ENCODE measurements around the gene CEP57L1. TPM values are rescaled to one million over a fixed set of nuclear protein-coding genes. Genes with fewer than 3 reads are reported as not detected.
"Not testable (repeated sequence)": the region's sequence is repeated elsewhere in the genome, so short reads cannot be mapped to it uniquely, and the experiment has no call there.

The CEP57L1 gene
- total and polyA plus RNA-seq, 2 experiments from 2014 or later, result 20.6 to 25.6 TPM

DNA sequence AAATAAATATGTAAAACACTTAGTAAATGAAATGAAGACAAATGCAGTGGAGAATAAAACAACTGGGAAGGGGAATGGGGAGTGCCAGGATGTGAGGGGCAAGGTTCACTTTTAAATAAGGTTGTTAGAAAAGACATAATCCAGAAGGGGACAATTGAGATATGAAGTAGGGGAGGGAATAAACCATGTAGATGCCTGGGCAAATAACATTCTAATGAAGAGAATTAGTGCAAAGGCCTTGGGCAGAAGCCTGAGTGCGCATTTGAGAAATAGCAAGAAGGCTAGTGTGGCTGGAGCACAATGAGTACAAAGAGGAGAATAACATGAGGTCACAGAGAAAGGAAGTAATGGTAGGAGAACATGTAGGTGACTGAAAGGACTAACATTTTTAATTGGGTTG, 2.4 kb downstream of the CEP57L1 start:
- Histone ChIP-seq H3K4me3 (no peak overlapping the region), H2AFZ (no peak overlapping the region), H3K27me3 (replicated peaks; ENCODE audit: insufficient read depth) (no peaks in the 10 kb centered on the region), H3F3A (ENCODE audit: insufficient read depth) (peaks cover 16% of the 10 kb centered on the region; the same call in 1 of the 2 replicates), H3K27ac (no peak overlapping the region), H3K4me2 (ENCODE audit: unreplicated experiment) (no peak overlapping the region), H3K9me2 (ENCODE audit: insufficient read depth) (no peaks in the 10 kb centered on the region), H3K79me2 (ENCODE audit: insufficient read depth) (peaks cover 78% of the 10 kb centered on the region), H4K20me1 (ENCODE audit: insufficient read depth) (no peaks in the 10 kb centered on the region; the same call in 1 of the 2 replicates), H3K9ac (no peak overlapping the region), H3K9me3 (ENCODE audit: low read depth) (no peaks in the 10 kb centered on the region), H3K36me3 (ENCODE audit: low read depth) (no peaks in the 10 kb centered on the region), H3K4me1 (ENCODE audit: insufficient read depth) (peaks cover 16% of the 10 kb centered on the region)
- TF ChIP-seq EZH2phosphoT487 (IDR thresholded peaks at IDR 0.05; ENCODE audit: insufficient read depth, low read depth), result no peak
- TF ChIP-seq EZH2 (IDR thresholded peaks at IDR 0.05; ENCODE audit: insufficient read depth, poor library complexity, severe bottlenecking), result no peak
- in situ Hi-C loops (cut with MboI), result no loop called here
- WGBS, 2 experiments (ENCODE audit: low coverage in 1 of 2, low lambda C conversion rate in 2 of 2, missing lambda C conversion rate in 2 of 2), result 96 to 97% methylated on average over 1 of the region's 1 CpG
- no peak for DNase-seq

DNA sequence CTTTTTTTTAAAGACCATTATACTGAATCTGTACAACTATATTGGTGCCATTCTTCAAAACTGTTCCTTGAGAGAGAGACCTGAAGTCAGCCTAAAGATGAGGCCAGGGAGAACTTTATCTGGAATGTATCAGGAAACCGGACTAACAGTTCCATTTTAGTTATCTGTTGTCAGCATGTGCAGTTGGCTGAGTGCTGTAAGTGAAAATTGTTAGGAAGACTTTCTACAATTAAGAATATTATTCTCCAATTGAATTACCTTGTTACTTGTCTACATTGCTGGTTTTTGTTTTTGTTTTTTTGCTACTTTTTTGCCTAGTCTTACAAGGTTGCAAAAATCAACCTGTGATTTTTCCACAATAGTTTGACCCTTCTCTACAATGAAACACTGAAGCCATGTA, 7.5 kb downstream of the CEP57L1 start:
- no peak for DNase-seq
- H3K36me3 ChIP-seq (ENCODE audit: low read depth), result no peaks in the 10 kb centered on the region
- no peaks in the 10 kb centered on the region for H4K20me1 ChIP-seq (ENCODE audit: insufficient read depth)
- no peaks in the 10 kb centered on the region for H3K4me1 ChIP-seq (ENCODE audit: insufficient read depth)
- TF ChIP-seq EZH2phosphoT487 (IDR thresholded peaks at IDR 0.05; ENCODE audit: insufficient read depth, low read depth), result no peak
- TF ChIP-seq EZH2 (IDR thresholded peaks at IDR 0.05; ENCODE audit: insufficient read depth, poor library complexity, severe bottlenecking), result no peak
- in situ Hi-C loops (cut with MboI), result no loop called here
- no peak overlapping the region for H3K4me2 ChIP-seq (ENCODE audit: unreplicated experiment)
- 43 to 52% methylated on average over 1 of the region's 1 CpG for WGBS, 2 experiments (ENCODE audit: low coverage in 1 of 2, low lambda C conversion rate in 2 of 2, missing lambda C conversion rate in 2 of 2)
- no peak overlapping the region for H3K27ac ChIP-seq
- no peaks in the 10 kb centered on the region for H3F3A ChIP-seq (ENCODE audit: insufficient read depth)
- no peak overlapping the region for H2AFZ ChIP-seq
- no peaks in the 10 kb centered on the region for H3K9me2 ChIP-seq (ENCODE audit: insufficient read depth)
- no peaks in the 10 kb centered on the region for H3K9me3 ChIP-seq (ENCODE audit: low read depth)
- H3K9ac ChIP-seq, result no peak overlapping the region
- H3K79me2 ChIP-seq (ENCODE audit: insufficient read depth), result peaks cover 95% of the 10 kb centered on the region
- no peaks in the 10 kb centered on the region for H3K27me3 ChIP-seq (replicated peaks; ENCODE audit: insufficient read depth)
- H3K4me3 ChIP-seq, result no peak overlapping the region

DNA sequence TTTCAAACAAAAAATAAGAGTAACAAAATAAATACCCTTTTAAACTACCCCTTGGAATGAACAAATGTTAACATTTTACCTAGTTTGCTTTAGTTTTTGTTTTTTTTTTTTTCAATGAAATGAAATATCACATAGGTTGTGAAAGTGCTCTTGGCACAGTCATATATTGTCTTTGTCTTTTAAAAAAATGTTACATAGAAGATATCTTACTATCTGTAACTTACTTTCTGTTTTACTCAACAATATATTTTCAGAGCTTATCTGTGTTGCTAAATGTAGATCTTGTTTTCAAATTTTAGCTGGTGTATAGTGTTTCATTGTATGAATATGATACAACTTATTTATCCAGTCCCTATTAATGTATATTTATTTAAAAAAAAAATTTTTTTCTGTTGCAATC, 8.6 kb downstream of the CEP57L1 start:
- H3K36me3 ChIP-seq (ENCODE audit: low read depth), result no peaks in the 10 kb centered on the region
- no peaks in the 10 kb centered on the region for H4K20me1 ChIP-seq (ENCODE audit: insufficient read depth)
- H2AFZ ChIP-seq, result no peak overlapping the region
- no peak overlapping the region for H3K4me2 ChIP-seq (ENCODE audit: unreplicated experiment)
- H3F3A ChIP-seq (ENCODE audit: insufficient read depth), result no peaks in the 10 kb centered on the region
- no peaks in the 10 kb centered on the region for H3K9me2 ChIP-seq (ENCODE audit: insufficient read depth)
- no peak overlapping the region for H3K27ac ChIP-seq
- no peaks in the 10 kb centered on the region for H3K4me1 ChIP-seq (ENCODE audit: insufficient read depth)
- peaks cover 95% of the 10 kb centered on the region for H3K79me2 ChIP-seq (ENCODE audit: insufficient read depth)
- TF ChIP-seq EZH2phosphoT487 (IDR thresholded peaks at IDR 0.05; ENCODE audit: insufficient read depth, low read depth), result no peak
- no peak for TF ChIP-seq EZH2 (IDR thresholded peaks at IDR 0.05; ENCODE audit: insufficient read depth, poor library complexity, severe bottlenecking)
- H3K27me3 ChIP-seq (replicated peaks; ENCODE audit: insufficient read depth), result no peaks in the 10 kb centered on the region
- in situ Hi-C loops (cut with MboI), result no loop called here
- DNase-seq, result no peak
- no peak overlapping the region for H3K9ac ChIP-seq
- H3K9me3 ChIP-seq (ENCODE audit: low read depth), result no peaks in the 10 kb centered on the region
- H3K4me3 ChIP-seq, result no peak overlapping the region

DNA sequence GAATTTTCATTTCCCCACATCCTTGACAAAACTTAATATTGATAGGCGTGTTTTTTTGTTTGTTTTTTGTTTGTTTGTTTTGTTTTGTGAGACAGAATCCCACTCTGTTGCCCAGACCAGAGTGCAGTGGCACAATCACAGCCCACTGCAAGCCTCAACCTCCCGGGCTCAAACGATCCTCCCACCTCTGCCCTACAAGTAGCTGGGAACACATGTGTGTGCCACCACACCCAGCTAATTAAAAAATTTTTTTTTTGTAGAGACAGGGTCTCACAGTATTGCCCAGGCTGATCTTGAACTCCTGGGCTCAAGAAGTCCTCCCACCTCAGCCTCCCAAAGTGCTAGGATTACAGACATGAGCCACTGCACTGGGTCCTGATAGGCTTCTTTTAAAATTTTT, 9.2 kb downstream of the CEP57L1 start:
- H3K79me2 ChIP-seq (ENCODE audit: insufficient read depth), result peaks cover 95% of the 10 kb centered on the region
- no peaks in the 10 kb centered on the region for H3K9me3 ChIP-seq (ENCODE audit: low read depth)
- no peaks in the 10 kb centered on the region for H3F3A ChIP-seq (ENCODE audit: insufficient read depth)
- no peak for DNase-seq
- in situ Hi-C loops (cut with MboI), result no loop called here
- no peaks in the 10 kb centered on the region for H3K27me3 ChIP-seq (replicated peaks; ENCODE audit: insufficient read depth)
- no peak overlapping the region for H3K4me2 ChIP-seq (ENCODE audit: unreplicated experiment)
- H4K20me1 ChIP-seq (ENCODE audit: insufficient read depth), result no peaks in the 10 kb centered on the region
- no peaks in the 10 kb centered on the region for H3K4me1 ChIP-seq (ENCODE audit: insufficient read depth)
- 95 to 100% methylated on average over 3 of the region's 3 CpGs for WGBS, 2 experiments (ENCODE audit: low coverage in 1 of 2, low lambda C conversion rate in 2 of 2, missing lambda C conversion rate in 2 of 2)
- H3K9me2 ChIP-seq (ENCODE audit: insufficient read depth), result no peaks in the 10 kb centered on the region
- no peak overlapping the region for H2AFZ ChIP-seq
- no peak overlapping the region for H3K27ac ChIP-seq
- no peak for TF ChIP-seq EZH2 (IDR thresholded peaks at IDR 0.05; ENCODE audit: insufficient read depth, poor library complexity, severe bottlenecking)
- no peak for TF ChIP-seq EZH2phosphoT487 (IDR thresholded peaks at IDR 0.05; ENCODE audit: insufficient read depth, low read depth)
- H3K36me3 ChIP-seq (ENCODE audit: low read depth), result no peaks in the 10 kb centered on the region
- H3K4me3 ChIP-seq, result no peak overlapping the region
- no peak overlapping the region for H3K9ac ChIP-seq

DNA sequence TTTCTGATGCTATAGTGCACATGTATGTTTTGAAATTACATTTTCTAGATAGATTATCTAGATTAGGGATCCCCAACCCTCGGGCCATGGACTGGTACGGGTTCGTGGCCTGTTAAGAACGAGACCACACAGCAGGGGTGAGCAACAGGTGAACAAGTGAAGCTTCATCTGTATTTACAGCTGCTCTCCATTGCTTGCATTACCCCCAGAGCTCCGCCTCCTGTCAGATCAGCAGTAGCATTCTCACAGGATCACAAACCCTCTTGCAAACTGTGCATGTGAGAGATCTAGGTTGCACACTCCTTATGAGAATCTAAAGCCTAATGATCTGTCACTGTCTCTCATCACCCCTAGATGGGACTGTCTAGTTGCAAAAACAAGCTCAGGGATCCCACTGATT, 10.4 kb downstream of the CEP57L1 start:
- no peak for DNase-seq
- Histone ChIP-seq H3K9me2 (ENCODE audit: insufficient read depth) (no peaks in the 10 kb centered on the region), H3K27me3 (replicated peaks; ENCODE audit: insufficient read depth) (no peaks in the 10 kb centered on the region), H3K36me3 (ENCODE audit: low read depth) (no peaks in the 10 kb centered on the region), H3K4me3 (no peak overlapping the region), H3K9ac (no peak overlapping the region), H3K4me1 (ENCODE audit: insufficient read depth) (no peaks in the 10 kb centered on the region), H3K9me3 (ENCODE audit: low read depth) (no peaks in the 10 kb centered on the region), H3K79me2 (ENCODE audit: insufficient read depth) (peaks cover 97% of the 10 kb centered on the region), H3K27ac (no peak overlapping the region), H3K4me2 (ENCODE audit: unreplicated experiment) (no peak overlapping the region), H3F3A (ENCODE audit: insufficient read depth) (no peaks in the 10 kb centered on the region), H4K20me1 (ENCODE audit: insufficient read depth) (no peaks in the 10 kb centered on the region), H2AFZ (no peak overlapping the region)
- TF ChIP-seq EZH2phosphoT487 (IDR thresholded peaks at IDR 0.05; ENCODE audit: insufficient read depth, low read depth), result no peak
- TF ChIP-seq EZH2 (IDR thresholded peaks at IDR 0.05; ENCODE audit: insufficient read depth, poor library complexity, severe bottlenecking), result no peak
- WGBS, 2 experiments (ENCODE audit: low coverage in 1 of 2, low lambda C conversion rate in 2 of 2, missing lambda C conversion rate in 2 of 2), result 85 to 89% methylated on average over 5 of the region's 5 CpGs
- in situ Hi-C loops (cut with MboI), result no loop called here

DNA sequence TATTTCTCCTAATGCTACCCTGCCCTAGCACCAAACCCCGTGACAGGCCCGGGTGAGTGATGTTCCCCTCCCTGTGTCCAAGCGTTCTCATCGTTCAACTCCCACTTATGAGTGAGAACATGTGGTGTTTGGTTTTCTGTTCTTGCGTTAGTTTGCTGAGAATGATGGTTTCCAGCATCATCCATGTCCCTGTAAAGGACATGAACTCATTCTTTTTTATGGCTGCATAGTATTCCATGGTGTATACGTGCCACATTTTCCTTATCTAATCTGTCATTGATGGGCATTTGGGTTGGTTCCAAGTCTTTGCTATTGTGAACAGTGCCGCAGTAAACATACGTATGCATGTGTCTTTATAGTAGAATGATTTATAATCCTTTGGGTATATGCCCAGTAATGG, 14.4 kb downstream of the CEP57L1 start:
- H3K4me3 ChIP-seq; H2AFZ ChIP-seq; in situ Hi-C loops (cut with MboI); H3K27me3 ChIP-seq (replicated peaks; ENCODE audit: insufficient read depth); H3F3A ChIP-seq (ENCODE audit: insufficient read depth); H3K4me2 ChIP-seq (ENCODE audit: unreplicated experiment); H3K27ac ChIP-seq; H3K36me3 ChIP-seq (ENCODE audit: low read depth); H3K9me2 ChIP-seq (ENCODE audit: insufficient read depth); DNase-seq; H3K9ac ChIP-seq; H4K20me1 ChIP-seq (ENCODE audit: insufficient read depth); H3K4me1 ChIP-seq (ENCODE audit: insufficient read depth); H3K9me3 ChIP-seq (ENCODE audit: low read depth): not testable (repeated sequence)
- 96 to 99% methylated on average over 8 of the region's 8 CpGs for WGBS, 2 experiments (ENCODE audit: low coverage in 1 of 2, low lambda C conversion rate in 2 of 2, missing lambda C conversion rate in 2 of 2)
- peaks cover 97% of the 10 kb centered on the region for H3K79me2 ChIP-seq (ENCODE audit: insufficient read depth)

DNA sequence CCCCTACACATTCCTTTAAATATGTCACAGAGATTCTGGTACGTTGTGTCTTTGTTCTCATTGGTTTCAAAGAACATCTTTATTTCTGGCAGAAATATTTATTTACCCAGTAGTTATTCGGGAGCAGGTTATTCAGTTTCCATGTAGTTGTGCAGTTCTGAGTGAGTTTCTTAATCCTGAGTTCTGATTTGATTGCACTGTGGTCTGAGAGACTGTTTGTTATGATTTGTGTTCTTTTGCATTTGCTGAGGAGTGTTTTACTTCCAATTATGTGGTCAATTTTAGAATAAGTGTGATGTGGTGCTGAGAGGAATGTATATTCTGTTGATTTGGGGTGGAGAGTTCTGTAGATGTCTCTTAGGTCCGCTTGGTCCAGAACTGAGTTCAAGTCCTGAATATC, 17.4 kb downstream of the CEP57L1 start:
- DNase-seq; H3K9me3 ChIP-seq (ENCODE audit: low read depth); in situ Hi-C loops (cut with MboI); H3K4me1 ChIP-seq (ENCODE audit: insufficient read depth); H3K9ac ChIP-seq; H2AFZ ChIP-seq; H4K20me1 ChIP-seq (ENCODE audit: insufficient read depth); H3K9me2 ChIP-seq (ENCODE audit: insufficient read depth); H3K36me3 ChIP-seq (ENCODE audit: low read depth); H3K4me3 ChIP-seq; H3K27me3 ChIP-seq (replicated peaks; ENCODE audit: insufficient read depth); H3F3A ChIP-seq (ENCODE audit: insufficient read depth); H3K27ac ChIP-seq; H3K4me2 ChIP-seq (ENCODE audit: unreplicated experiment): not testable (repeated sequence)
- WGBS, 2 experiments (ENCODE audit: low coverage in 1 of 2, low lambda C conversion rate in 2 of 2, missing lambda C conversion rate in 2 of 2), result 97 to 99% methylated on average over 3 of the region's 3 CpGs
- peaks cover 97% of the 10 kb centered on the region for H3K79me2 ChIP-seq (ENCODE audit: insufficient read depth)
